Endothelial cell (in vitro differentiated cells): Measurements from ENCODE around the gene CSH2. TPM values are rescaled to one million over a fixed set of nuclear protein-coding genes. Genes with fewer than 3 reads are reported as not detected.
"Not testable (repeated sequence)": the region's sequence is repeated elsewhere in the genome, so short reads cannot be mapped to it uniquely, and the experiment has no call there.

ENCODE experiments used
- DNase-seq: peaks from one replicate; pipeline ENCODE4 v3.0.0; 2021; ENCODE audit warnings: low spot score
- H3K27ac Mint-ChIP-seq: one replicate; pipeline ENCODE4 v1.8.0; 2021; ENCODE audit warnings: mixed read lengths, inconsistent platforms; ENCODE audit not compliant: unreplicated experiment
- H3K27me3 Mint-ChIP-seq: one replicate; pipeline ENCODE4 v1.8.0; 2021; ENCODE audit warnings: mild to moderate bottlenecking, moderate library complexity, mixed read lengths, inconsistent platforms; ENCODE audit not compliant: unreplicated experiment
- H3K36me3 Mint-ChIP-seq: one replicate; pipeline ENCODE4 v1.8.0; 2021; ENCODE audit warnings: mild to moderate bottlenecking, low read depth, mixed read lengths, inconsistent platforms; ENCODE audit not compliant: unreplicated experiment
- H3K4me1 Mint-ChIP-seq: one replicate; pipeline ENCODE4 v1.8.0; 2021; ENCODE audit warnings: mild to moderate bottlenecking, mixed read lengths, inconsistent platforms; ENCODE audit not compliant: unreplicated experiment
- H3K4me3 Mint-ChIP-seq: one replicate; pipeline ENCODE4 v1.8.0; 2021; ENCODE audit warnings: mild to moderate bottlenecking, mixed read lengths, inconsistent platforms; ENCODE audit not compliant: unreplicated experiment
- H3K9me3 Mint-ChIP-seq: one replicate; pipeline ENCODE4 v1.8.0; 2021; ENCODE audit warnings: mixed read lengths, inconsistent platforms; ENCODE audit not compliant: unreplicated experiment
- CTCF ChIP-seq: fragments of 200-600 bp; sonication (generic); IDR thresholded peaks from one replicate; pipeline ENCODE4 v1.5.0; 2021; ENCODE audit warnings: antibody characterized with exemption; ENCODE audit not compliant: unreplicated experiment
- total RNA-seq: library from RNA; stranded (reverse); fragmentation: NEBNext Ultra II Directional; extraction: Animal tissue kit (Norgen Biotek cat#: 25700); gene quantifications from one replicate; pipeline ENCODE4 v1.2.1, GENCODE V29; 2021; ENCODE audit not compliant: unreplicated experiment

The CSH2 gene
- total RNA-seq, 1 donor from 2014 or later, result not detected

GRCh38 chr17:63917646-63918045, 44.2 kb upstream of the CSH2 start:
- H3K27ac Mint-ChIP-seq, result no peak overlapping the region
- no peak overlapping the region for H3K4me3 Mint-ChIP-seq
- no peak for TF ChIP-seq CTCF
- peaks cover 3% of the 10 kb centered on the region for H3K27me3 Mint-ChIP-seq
- DNase-seq, result no peak
- peaks cover 10% of the 10 kb centered on the region for H3K4me1 Mint-ChIP-seq
- no peaks in the 10 kb centered on the region for H3K9me3 Mint-ChIP-seq
- H3K36me3 Mint-ChIP-seq, result no peaks in the 10 kb centered on the region

- not testable (repeated sequence) for H3K27me3 Mint-ChIP-seq, H3K4me3 Mint-ChIP-seq, DNase-seq, H3K27ac Mint-ChIP-seq, H3K36me3 Mint-ChIP-seq, H3K4me1 Mint-ChIP-seq, H3K9me3 Mint-ChIP-seq
These were observed 43.7 kb upstream of the CSH2 start for GRCh38 chr17:63917206-63917605.

- H3K4me1 Mint-ChIP-seq, result peaks cover 10% of the 10 kb centered on the region
- no peak for DNase-seq
- no peaks in the 10 kb centered on the region for H3K36me3 Mint-ChIP-seq
- H3K4me3 Mint-ChIP-seq, result no peak overlapping the region
- TF ChIP-seq CTCF, result no peak
- no peak overlapping the region for H3K27ac Mint-ChIP-seq
- no peaks in the 10 kb centered on the region for H3K9me3 Mint-ChIP-seq
- peaks cover 3% of the 10 kb centered on the region for H3K27me3 Mint-ChIP-seq
These were observed 43.2 kb upstream of the CSH2 start for GRCh38 chr17:63916566-63917185.

- H3K27me3 Mint-ChIP-seq, DNase-seq, H3K36me3 Mint-ChIP-seq, H3K4me1 Mint-ChIP-seq, H3K27ac Mint-ChIP-seq, H3K4me3 Mint-ChIP-seq, H3K9me3 Mint-ChIP-seq: not testable (repeated sequence)
These were observed 42.3 kb upstream of the CSH2 start for GRCh38 chr17:63915753-63916152.

- peaks cover 6% of the 10 kb centered on the region for H3K4me1 Mint-ChIP-seq
- no peaks in the 10 kb centered on the region for H3K36me3 Mint-ChIP-seq
- peaks cover 8% of the 10 kb centered on the region for H3K27me3 Mint-ChIP-seq
- no peaks in the 10 kb centered on the region for H3K9me3 Mint-ChIP-seq
- no peak for TF ChIP-seq CTCF
- H3K27ac Mint-ChIP-seq, result no peak overlapping the region
- no peak overlapping the region for H3K4me3 Mint-ChIP-seq
- no peak for DNase-seq
These were observed 41.0 kb upstream of the CSH2 start for GRCh38 chr17:63914471-63914870.

- DNase-seq, result peak; percentile 60
- Mint-ChIP-seq H3K27ac (no peak overlapping the region), H3K36me3 (no peaks in the 10 kb centered on the region)
These were observed 38.2 kb upstream of the CSH2 start for GRCh38 chr17:63911657-63912100.

More at GRCh38 chr17:63911657-63912100, 38.2 kb upstream of the CSH2 start:
- H3K27me3 Mint-ChIP-seq, result peaks cover 8% of the 10 kb centered on the region
- no peak overlapping the region for H3K4me3 Mint-ChIP-seq
- peak; percentile 90 for TF ChIP-seq CTCF
- H3K9me3 Mint-ChIP-seq, result no peaks in the 10 kb centered on the region
- H3K4me1 Mint-ChIP-seq, result no peaks in the 10 kb centered on the region
